ENCODE measurements around the gene NIBAN1.

NIBAN1 gene

DNA sequence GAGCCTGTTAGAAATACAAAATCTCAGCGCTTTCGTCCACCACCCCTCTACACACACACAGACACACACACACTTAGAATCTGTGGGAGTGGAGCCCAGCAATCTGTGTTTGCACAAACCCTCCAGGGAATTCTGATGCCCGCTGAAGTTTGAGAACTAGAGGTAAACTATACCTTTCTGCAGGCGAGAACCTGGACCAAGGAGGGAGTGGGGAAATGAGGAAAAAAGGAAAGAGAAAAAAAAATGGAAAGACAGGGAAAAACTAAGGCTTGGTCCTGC, 468 bp upstream of the NIBAN1 start:
- in situ Hi-C loops (cut with HindIII; ENCODE audit: low sequenced_read_pairs) = no loop called here
- H3K4me3 ChIP-seq (ENCODE audit: low read depth, low read length) = no peak overlapping the region
- no peak for DNase-seq (ENCODE audit: low read depth, low spot score)
- TF ChIP-seq, protein P1, sequence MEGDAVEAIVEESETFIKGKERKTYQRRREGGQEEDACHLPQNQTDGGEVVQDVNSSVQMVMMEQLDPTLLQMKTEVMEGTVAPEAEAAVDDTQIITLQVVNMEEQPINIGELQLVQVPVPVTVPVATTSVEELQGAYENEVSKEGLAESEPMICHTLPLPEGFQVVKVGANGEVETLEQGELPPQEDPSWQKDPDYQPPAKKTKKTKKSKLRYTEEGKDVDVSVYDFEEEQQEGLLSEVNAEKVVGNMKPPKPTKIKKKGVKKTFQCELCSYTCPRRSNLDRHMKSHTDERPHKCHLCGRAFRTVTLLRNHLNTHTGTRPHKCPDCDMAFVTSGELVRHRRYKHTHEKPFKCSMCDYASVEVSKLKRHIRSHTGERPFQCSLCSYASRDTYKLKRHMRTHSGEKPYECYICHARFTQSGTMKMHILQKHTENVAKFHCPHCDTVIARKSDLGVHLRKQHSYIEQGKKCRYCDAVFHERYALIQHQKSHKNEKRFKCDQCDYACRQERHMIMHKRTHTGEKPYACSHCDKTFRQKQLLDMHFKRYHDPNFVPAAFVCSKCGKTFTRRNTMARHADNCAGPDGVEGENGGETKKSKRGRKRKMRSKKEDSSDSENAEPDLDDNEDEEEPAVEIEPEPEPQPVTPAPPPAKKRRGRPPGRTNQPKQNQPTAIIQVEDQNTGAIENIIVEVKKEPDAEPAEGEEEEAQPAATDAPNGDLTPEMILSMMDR (IDR thresholded peaks at IDR 0.05; ENCODE audit: low read depth, low read length) = no peak

DNA sequence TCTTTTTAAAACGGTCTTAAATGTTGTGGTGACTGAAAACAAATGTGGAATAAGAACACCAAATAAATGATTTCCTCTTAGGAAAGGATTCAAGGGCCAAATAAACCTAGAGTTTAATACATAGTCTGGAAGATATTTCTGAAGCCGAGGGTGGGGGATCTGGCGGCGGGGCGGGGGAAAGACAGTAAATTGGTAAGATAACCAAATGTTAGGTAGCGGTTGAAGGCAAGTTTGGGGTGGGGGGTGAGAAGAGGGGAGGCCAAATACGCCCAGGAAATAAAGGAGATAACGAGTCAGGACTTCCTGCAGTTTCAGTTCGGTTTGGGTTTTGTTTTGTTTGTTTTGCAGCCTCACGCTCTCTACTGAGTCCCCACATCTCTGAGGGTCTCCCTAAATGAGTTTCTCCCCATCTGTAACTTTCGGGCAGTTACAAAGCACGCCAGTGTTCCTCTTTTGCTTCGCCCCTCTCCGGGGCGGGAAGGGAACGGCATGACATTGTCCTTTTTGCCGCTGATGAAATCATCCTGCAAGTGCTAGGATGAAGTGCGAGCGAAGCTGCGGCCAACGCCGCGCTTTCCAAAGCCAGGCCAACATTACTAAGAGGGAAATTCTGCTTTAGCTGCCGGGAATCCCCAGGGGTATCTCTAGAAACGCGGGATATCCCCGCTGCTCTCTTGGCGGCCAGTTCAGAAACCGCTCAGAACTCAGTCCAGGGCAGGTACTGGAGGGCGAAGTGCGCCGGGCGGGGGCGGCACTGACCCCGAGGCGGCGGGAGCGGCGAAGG, 844 bp downstream of the NIBAN1 start:
- H3K4me3 ChIP-seq (ENCODE audit: low read depth, low read length) = peak overlapping the region; percentile 59
- TF ChIP-seq, protein P1 (IDR thresholded peaks at IDR 0.05; ENCODE audit: low read depth, low read length) = no peak
- in situ Hi-C loops (cut with HindIII; ENCODE audit: low sequenced_read_pairs) = no loop called here
- peak; percentile 76 for DNase-seq (ENCODE audit: low read depth, low spot score)

DNA sequence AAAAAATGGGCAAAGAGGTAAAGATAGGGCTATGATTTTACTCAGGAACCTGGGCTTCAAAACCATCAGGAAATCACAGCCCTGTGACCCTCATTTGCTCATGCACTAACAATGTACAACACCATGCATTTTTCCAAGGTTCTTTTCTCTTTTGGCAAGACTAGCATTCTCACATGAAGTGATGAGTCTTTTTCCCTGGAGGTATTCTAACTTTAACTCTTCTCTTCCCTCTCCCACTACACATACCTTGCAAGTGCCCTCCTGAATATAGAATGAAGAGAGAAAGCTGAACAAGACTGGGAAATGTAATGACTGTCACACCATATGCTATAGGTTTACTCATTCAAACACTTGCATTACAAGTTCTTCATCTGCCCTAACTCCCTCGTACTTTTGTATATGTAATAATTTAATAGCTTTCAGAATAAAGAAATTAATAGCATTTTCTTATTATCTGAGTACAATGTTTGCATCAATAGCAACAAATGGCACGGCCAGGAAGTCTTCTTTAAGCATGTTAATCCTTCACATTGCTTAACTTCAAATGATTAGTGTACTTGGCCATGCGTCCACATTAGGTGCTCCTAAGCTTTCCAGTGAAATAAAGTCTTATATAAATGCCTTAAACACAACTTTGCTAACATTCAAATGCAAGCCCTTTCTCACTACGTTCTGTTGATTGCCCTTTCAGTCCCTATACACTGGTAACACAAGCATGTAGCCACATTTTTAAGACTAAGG, 1.8 kb downstream of the NIBAN1 start:
- TF ChIP-seq, protein P1 (IDR thresholded peaks at IDR 0.05; ENCODE audit: low read depth, low read length) = no peak
- peak; percentile 58 for DNase-seq (ENCODE audit: low read depth, low spot score)
- in situ Hi-C loops (cut with HindIII; ENCODE audit: low sequenced_read_pairs) = no loop called here
- H3K4me3 ChIP-seq (ENCODE audit: low read depth, low read length) = peak overlapping the region; percentile 59

DNA sequence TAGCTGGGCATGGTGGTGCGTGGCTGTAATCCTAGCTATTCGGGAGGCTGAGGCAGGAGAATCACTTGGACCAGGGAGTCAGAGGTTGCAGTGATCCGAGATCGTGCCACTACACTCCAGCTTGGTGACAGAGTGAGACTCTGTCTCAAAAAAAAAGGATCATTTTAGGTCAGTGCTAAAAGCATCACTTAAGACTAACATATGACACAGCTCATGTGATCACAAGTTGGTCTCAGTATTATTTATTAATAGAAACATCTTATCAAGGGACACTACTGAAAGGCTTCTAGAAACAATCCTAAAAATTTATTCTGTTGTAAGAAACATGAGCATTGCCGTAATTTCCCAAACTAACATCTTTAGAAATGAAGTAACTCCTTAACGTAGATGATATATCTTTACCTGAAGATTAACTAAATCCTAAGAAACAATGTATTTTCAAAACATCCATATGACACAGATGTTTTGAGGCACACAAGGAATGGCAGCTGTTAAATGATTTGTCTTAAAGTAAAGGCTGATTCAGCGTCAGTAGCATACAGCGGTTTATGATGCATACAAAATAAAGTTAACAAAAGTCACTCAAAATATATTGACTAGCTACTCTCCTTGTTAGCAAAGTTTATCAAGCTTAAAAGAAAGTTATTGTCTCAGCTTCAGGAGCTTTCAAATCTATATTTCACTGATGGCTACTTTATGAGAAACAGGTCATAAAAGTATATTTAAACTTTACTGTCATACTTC, 2.6 kb downstream of the NIBAN1 start:
- in situ Hi-C loops (cut with HindIII; ENCODE audit: low sequenced_read_pairs) = no loop called here
- H3K4me3 ChIP-seq (ENCODE audit: low read depth, low read length) = no peak overlapping the region
- TF ChIP-seq, protein P1 (IDR thresholded peaks at IDR 0.05; ENCODE audit: low read depth, low read length) = no peak
- no peak for DNase-seq (ENCODE audit: low read depth, low spot score)

DNA sequence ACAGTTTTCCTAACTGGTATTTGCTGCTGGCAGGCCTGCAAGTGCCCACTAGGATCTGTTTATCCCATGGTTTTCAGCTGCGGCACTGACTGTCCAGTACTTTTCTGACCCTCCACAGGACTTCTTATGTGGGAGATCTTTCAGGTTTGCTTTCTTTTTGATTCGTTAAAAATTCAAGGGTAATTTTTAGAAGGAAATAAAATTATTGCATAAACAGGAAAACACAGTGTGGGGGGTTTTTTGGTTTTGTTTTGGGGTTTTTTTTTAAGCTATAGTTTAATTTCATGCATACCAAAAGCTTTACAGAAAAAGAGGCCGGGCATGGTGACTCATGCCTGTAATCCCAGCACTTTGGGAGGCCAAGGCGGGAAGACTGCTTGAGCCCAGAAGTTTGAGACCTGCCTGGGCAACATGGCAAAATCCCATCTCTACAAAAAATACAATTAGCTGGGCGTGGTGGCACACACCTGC, 3.6 kb downstream of the NIBAN1 start:
- DNase-seq (ENCODE audit: low read depth, low spot score) = peak; percentile 51
- H3K4me3 ChIP-seq (ENCODE audit: low read depth, low read length) = no peak overlapping the region
- TF ChIP-seq, protein P1 (IDR thresholded peaks at IDR 0.05; ENCODE audit: low read depth, low read length) = no peak
- in situ Hi-C loops (cut with HindIII; ENCODE audit: low sequenced_read_pairs) = no loop called here

DNA sequence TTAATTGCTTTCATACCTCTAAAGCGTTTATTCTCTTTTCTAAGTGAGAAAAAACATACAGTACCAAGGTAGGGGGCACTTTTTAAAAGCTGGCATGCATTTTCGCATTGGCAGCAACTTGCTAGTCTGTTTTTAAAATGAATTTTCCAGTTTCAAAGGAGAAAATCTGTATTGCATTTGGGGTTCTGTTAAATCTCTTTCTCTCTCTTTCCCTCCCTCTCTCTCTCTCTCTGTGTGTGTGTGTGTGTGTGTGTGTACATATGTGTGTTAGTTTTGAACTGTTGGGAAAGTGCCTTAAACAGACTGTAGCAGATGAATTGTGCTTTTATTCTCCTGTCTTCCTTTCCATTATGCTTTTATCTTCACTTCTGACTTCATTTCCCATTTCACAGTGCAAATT, 7.3 kb downstream of the NIBAN1 start:
- no peak overlapping the region for H3K4me3 ChIP-seq (ENCODE audit: low read depth, low read length)
- no peak for DNase-seq (ENCODE audit: low read depth, low spot score)
- in situ Hi-C loops (cut with HindIII; ENCODE audit: low sequenced_read_pairs) = no loop called here
- TF ChIP-seq, protein P1 (IDR thresholded peaks at IDR 0.05; ENCODE audit: low read depth, low read length) = no peak

All from astrocyte of the spinal cord (primary cell).